Sigmoid colon (tissue), 4 donors: Measurements from ENCODE around the gene ACBD3.

ENCODE experiments used
- POLR2A ChIP-seq, 2 donors: fragments of 450-650 bp; IDR thresholded peaks; one replicate each; pipeline ENCODE4 v1.6.1; 2016; ENCODE audit warnings: antibody characterized with exemption in 2 of 2, mild to moderate bottlenecking in 2 of 2, moderate library complexity in 2 of 2
- POLR2AphosphoS5 ChIP-seq, 4 donors: sonication (generic); formaldehyde crosslinking; IDR thresholded peaks; one replicate each; pipeline ENCODE4 v1.6.1; 2017; ENCODE audit warnings: antibody characterized with exemption in 4 of 4

DNA sequence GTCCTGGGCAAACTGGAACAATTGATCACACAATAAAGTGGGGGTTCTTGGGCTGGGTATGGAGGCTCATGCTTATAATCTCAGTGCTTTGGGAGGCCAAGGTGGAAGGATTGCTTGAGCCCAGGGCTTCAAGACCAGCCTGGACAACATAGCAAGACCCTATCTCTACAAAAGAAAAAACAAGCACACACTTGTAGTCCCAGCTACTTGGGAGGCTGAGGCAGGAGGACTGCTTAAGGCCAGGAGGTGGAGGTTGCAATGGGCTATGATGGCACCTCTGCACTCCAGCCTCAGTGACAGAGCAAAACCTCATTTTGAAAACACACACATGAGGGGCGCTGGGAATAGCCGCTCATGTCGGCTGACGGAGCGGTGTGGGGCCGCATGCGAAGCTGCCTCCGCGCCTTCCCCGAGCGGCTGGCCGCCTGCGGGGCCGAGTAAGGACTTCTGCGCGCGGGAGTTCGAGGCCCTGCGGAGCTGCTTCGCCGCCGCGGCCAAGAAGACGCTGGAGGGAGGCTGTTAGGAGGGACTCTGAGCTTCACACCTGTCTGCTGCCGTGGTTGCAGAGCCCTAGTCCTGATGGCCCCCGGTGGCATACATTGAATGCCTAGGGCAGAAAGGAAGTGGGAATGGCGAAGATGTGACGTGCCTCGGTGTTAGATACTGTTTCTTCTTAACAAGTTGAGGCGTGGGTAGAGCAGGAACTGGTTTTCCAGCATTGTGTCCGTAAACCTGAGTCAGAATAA, 59.5 kb downstream of the ACBD3 start:
- no peak for TF ChIP-seq POLR2A (IDR thresholded peaks at IDR 0.05)
- TF ChIP-seq POLR2AphosphoS5 (IDR thresholded peaks at IDR 0.05) = no peak
